ENCODE data around the gene CHD3.

- TF ChIP-seq, protein P1, sequence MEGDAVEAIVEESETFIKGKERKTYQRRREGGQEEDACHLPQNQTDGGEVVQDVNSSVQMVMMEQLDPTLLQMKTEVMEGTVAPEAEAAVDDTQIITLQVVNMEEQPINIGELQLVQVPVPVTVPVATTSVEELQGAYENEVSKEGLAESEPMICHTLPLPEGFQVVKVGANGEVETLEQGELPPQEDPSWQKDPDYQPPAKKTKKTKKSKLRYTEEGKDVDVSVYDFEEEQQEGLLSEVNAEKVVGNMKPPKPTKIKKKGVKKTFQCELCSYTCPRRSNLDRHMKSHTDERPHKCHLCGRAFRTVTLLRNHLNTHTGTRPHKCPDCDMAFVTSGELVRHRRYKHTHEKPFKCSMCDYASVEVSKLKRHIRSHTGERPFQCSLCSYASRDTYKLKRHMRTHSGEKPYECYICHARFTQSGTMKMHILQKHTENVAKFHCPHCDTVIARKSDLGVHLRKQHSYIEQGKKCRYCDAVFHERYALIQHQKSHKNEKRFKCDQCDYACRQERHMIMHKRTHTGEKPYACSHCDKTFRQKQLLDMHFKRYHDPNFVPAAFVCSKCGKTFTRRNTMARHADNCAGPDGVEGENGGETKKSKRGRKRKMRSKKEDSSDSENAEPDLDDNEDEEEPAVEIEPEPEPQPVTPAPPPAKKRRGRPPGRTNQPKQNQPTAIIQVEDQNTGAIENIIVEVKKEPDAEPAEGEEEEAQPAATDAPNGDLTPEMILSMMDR (IDR thresholded peaks at IDR 0.05): no peak
- TF ChIP-seq EZH2 (IDR thresholded peaks at IDR 0.05; ENCODE audit: borderline replicate concordance, insufficient read depth, low read depth, low read length, poor library complexity, severe bottlenecking): no peak
Observed at GRCh38 chr17:7842380-7843256, 46.0 kb upstream of the CHD3 start.

Measured in B cell (primary cell).